HG03039 (cell line): ENCODE data around the gene JARID2.

Experiments used
- ATAC-seq: cut with Tn5 transposase; IDR thresholded peaks from one replicate; pipeline ENCODE4 v1.9.1; 2021; ENCODE audit warnings: mild to moderate bottlenecking, moderate library complexity; ENCODE audit not compliant: unreplicated experiment

Gene JARID2

GRCh38 chr6:15350386-15351083, 104.7 kb downstream of the JARID2 start:
- no peak for ATAC-seq

GRCh38 chr6:15351631-15352030, 105.8 kb downstream of the JARID2 start:
- no peak for ATAC-seq

GRCh38 chr6:15352220-15352619, 106.4 kb downstream of the JARID2 start:
- no peak for ATAC-seq

GRCh38 chr6:15352845-15353244, 107.0 kb downstream of the JARID2 start:
- ATAC-seq = no peak

- ATAC-seq = no peak
Measured at GRCh38 chr6:15355683-15356099, 109.8 kb downstream of the JARID2 start.

GRCh38 chr6:15356179-15356578, 110.3 kb downstream of the JARID2 start:
- ATAC-seq = no peak

- ATAC-seq = no peak
Measured at GRCh38 chr6:15356937-15357336, 111.1 kb downstream of the JARID2 start.

GRCh38 chr6:15357782-15358181, 111.9 kb downstream of the JARID2 start:
- ATAC-seq = no peak

GRCh38 chr6:15358579-15359327, 112.9 kb downstream of the JARID2 start:
- no peak for ATAC-seq

- ATAC-seq = peak; percentile 57
Measured at GRCh38 chr6:15359335-15359862, 113.5 kb downstream of the JARID2 start.

GRCh38 chr6:15360300-15360699, 114.4 kb downstream of the JARID2 start:
- ATAC-seq = no peak

GRCh38 chr6:15361197-15361596, 115.3 kb downstream of the JARID2 start:
- no peak for ATAC-seq

GRCh38 chr6:15362274-15363160, 116.6 kb downstream of the JARID2 start:
- ATAC-seq = no peak

GRCh38 chr6:15363164-15363522, 117.3 kb downstream of the JARID2 start:
- no peak for ATAC-seq

GRCh38 chr6:15363523-15364400, 117.9 kb downstream of the JARID2 start:
- ATAC-seq = no peak

- no peak for ATAC-seq
Measured at GRCh38 chr6:15364401-15365037, 118.7 kb downstream of the JARID2 start.

GRCh38 chr6:15365273-15365687, 119.4 kb downstream of the JARID2 start:
- ATAC-seq = no peak

GRCh38 chr6:15366003-15366535, 120.2 kb downstream of the JARID2 start:
- no peak for ATAC-seq

- no peak for ATAC-seq
Measured at GRCh38 chr6:15366879-15367278, 121.0 kb downstream of the JARID2 start.
